GM19463 (cell line): ENCODE measurements around the gene OSBPL10.

Source experiments
- ATAC-seq: cut with Tn5 transposase; IDR thresholded peaks from one replicate; pipeline ENCODE4 v1.9.1; 2021; ENCODE audit warnings: mild to moderate bottlenecking, moderate library complexity; ENCODE audit not compliant: unreplicated experiment

The OSBPL10 gene

GRCh38 chr3:31926543-31926942 lies 54.5 kb downstream of the OSBPL10 start:
- no peak for ATAC-seq

DNA sequence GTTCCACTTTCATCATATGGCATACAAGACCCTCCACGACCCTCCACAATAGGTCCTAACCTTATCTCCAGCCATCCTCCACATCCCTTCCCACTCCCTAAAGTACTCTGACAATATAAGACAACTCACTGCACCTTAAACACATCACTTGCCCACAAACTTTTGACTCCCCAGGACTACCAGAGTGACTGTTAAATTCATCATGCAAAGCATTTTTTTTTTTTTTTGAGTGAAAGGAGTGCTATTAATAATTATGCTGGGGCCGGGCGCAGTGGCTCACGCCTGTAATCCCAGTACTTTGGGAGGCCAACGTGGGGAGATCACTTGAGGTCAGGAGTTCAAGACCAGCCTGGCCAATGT lies 55.8 kb downstream of the OSBPL10 start:
- ATAC-seq, result peak; percentile 52

DNA sequence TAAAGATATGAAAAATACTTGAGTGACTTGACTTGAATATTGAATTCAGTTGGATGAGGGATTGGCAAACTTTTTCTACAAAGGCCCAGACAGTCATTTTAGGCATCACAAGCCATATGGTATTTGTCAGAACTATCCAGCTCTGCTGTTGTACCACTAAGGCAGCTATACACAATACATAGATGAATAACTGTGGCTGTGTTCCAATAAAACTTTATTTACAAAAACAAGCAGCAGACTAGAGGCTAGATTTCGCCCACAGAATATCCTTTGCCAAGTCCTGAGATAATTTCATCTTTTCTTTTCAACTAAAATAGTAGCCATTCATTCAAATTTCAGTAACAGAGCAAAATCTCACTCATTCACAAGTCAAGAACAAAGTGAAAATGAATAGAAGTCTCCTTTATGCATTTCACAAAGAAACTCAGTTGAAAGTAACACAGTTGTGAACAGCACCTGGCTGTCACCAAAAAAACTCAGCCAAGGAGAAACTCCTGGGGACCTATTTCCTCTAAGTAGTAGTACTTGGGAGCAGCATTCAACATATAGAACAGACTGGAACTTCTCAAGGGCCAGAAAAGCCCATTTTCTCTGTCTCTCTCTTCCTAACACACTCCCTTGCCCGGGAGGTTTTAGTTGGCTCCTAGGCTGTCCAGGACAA lies 56.3 kb downstream of the OSBPL10 start:
- peak; percentile 16 for ATAC-seq

DNA sequence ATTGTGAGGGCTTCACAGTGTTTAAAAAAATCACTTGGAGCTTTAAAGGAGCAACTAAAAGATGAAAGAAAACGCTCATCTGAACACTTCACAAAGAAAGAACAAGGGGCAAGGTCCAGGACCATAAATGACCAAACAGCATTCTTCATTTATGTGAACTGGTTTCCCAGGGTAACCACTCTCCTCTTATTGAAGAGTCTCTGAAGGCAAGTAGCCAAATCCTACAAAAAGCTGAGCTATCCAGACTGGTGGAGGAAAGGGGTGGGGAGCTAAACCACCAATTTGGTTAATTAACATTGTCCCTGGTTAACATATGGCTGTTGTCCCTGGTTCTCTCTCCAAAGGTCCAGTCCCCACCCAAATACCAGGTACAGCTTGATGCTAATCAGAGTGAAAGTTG lies 58.1 kb downstream of the OSBPL10 start:
- no peak for ATAC-seq

DNA sequence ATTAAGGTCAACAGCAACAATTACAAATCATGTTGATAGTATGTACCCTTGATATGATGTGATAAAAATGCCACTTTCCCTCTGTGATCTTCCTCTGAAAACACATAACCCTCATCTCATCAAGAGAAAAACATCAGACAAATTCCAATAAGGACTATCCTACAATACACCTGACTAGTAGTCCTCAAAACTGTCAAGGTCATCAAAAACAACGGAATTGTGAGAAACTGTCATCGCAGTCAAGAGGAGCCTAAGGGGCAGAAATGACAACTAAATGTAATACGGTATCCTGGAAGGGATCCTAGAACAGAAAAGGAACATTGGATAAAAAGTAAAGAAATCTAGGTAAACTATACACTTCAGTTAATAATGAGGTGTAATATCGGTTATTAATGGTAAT lies 59.2 kb downstream of the OSBPL10 start:
- no peak for ATAC-seq

DNA sequence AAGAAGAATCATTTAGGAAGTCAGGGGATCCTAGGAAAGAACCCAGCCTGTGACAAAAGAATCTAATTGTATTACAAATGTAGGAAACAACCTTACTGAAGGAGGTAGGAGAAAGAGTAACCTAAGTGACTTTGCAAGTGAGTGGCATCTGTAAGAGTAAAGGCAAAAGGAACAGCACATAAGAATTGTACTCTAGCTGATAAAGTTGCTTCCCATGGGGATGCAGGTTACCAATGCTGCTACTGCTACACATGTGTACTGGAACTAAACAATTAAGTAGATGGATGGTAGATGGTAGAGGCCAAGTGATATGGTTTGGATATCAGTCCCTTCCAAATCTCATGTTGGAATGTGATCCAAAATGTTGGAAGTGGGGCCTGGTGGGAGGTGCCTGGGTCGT lies 60.8 kb downstream of the OSBPL10 start:
- no peak for ATAC-seq

DNA sequence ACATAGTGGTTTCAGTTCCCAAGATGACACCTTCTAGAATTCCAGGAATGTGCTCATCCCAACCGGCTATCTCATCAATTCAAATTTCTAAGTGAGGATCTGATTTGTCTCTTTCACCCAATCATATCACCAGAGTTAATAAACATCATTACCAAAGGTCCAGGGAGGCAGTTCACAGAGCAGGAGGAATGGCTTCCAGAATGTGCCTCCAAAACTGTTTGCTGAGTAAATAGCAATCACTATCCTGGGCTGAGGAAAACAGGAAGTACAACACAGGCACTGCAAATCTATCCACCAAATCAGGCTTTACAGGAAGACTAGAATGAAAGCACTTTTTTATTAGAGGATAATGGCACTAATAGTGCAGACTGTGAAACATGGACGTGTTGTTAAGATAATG lies 61.5 kb downstream of the OSBPL10 start:
- no peak for ATAC-seq

DNA sequence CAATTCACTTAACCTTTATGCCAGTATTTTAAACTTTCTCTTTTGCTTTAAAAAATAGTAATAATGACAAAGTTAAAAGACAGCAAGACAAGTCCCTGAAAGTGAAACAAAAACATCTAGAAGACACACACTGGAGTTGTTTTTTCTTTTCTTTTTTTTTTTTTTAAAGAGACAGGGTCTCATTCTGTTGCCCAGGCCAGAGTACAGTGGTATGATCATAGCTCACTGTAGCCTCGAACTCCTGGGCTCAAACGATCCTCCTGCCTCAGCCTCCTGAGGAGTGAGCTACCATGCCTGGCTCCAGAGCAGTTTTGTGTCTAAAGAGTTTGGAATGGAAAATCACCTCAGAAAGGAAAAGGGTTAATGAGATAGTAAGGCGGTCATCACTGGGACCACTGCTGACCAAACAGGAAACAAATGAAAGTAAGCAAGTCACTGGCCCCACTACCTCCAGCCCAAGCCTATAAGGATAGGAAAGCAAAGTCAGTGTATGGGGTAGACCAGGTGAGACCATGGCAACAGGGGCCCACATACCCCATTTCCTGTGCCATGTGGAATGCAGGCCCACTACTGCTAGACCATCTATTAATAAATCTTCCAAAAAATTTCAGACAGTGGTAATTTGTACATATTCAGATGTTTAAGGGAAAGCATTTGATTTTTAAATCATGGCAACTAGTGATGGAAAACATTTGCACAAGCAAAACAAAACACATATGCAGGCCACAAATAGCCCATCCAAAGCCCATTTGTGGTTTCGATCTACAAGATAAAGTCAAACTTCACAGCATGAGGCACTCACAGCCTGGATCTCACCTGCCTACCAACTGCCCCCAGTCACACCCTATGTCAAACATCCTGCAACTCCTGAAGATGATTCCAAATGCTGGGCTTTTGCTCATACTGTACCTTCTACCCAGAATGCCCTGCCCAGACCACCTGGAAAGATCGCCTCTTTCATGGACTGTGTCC lies 62.6 kb downstream of the OSBPL10 start:
- ATAC-seq, result peak; percentile 72

- peak; percentile 64 for ATAC-seq
These were observed 63.6 kb downstream of the OSBPL10 start for GRCh38 chr3:31917303-31918005.

DNA sequence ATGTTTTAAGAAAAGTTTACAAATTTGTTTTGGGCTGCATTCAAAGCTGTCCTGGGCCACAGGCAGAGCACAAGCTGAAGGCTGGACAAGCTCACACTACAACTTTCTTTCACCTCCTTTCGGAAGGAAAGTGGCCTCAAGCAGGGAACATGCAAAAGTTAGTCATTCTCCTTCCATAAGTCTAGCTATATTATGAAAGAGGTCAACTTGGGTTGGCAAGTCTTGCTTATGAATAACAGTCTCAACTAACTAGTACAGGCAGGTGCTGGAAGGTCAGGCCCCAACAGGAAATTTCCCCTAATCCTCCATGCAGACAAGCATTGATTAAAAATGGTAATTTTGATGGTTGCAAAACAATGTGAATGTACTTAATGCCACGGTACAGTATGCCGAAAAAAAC lies 69.4 kb downstream of the OSBPL10 start:
- ATAC-seq, result no peak

DNA sequence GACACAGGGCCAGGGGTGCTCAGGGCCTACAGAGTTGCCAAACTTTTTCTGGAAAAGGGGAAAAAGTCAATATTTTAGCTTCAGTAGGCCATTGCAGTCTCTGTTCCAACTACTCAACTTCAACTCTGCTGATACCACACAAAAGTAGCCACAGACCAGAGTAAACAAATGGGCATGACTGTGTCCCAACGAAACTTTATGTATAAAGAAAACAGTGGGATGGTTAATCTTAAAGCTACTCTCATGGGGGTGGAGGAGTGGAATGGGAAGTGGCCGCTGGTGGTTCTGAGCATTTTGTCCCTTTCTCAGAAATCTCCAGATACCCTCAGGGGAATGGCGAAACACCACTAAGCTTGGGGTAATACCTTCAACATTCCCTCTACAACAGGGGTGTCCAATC lies 69.9 kb downstream of the OSBPL10 start:
- ATAC-seq, result no peak

DNA sequence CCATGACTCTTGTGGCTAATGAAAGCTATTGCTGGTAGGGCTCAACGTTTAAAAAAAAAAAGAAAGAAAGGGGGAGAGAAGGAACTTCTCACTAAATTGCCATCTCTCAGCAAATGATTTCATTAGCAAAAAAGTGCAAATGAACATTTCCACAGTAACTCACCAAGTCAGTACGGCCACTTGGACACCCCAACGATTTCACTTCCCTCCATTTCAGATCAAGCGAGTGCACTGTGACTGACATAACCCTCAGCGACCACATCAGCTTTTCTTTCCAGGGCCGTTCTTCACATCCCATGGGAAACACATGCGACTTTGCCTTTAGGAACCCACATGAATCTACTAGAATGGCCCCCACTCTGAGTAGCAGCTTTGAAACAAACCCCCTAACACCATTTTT lies 71.6 kb downstream of the OSBPL10 start:
- ATAC-seq, result no peak

- ATAC-seq, result peak; percentile 81
These were observed 72.5 kb downstream of the OSBPL10 start for GRCh38 chr3:31908391-31909097.

GRCh38 chr3:31906182-31906581 lies 74.9 kb downstream of the OSBPL10 start:
- ATAC-seq, result no peak

DNA sequence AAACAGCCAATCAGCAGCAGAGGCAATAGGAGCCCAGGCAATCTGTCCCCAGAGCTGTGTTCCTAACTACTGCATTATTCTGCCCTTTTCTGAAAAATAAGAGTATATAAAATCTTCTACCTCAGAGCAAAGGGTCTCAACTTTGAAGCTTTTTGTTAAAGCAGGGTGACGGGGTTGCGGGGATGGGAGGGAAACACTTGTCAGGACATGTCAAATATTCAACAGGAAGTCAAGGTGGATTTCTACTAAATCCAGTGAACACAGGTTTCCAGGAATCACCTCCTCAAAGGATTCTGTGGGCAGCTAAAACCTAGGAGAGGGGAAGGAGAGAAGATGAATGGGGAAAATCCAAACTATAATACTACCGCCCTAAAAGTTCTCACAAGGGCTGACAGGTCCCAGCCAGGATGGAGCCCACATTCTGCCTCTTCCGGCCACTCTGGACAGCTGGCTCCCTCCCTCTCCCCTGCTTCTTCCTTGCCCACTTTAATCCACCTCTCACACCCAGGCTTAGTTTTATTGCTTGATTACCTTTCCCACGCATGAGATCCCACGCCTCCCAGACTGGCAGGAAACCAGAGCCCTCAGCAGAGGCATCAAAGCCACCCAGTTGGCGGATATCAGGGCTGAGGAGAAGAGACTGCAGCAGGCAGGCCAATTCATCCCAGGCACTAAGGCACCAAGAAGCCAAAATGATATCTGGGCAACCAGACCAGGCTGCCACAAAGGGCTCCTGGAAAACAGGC lies 77.2 kb downstream of the OSBPL10 start:
- ATAC-seq, result no peak

- no peak for ATAC-seq
These were observed 80.5 kb downstream of the OSBPL10 start for GRCh38 chr3:31900583-31900982.

DNA sequence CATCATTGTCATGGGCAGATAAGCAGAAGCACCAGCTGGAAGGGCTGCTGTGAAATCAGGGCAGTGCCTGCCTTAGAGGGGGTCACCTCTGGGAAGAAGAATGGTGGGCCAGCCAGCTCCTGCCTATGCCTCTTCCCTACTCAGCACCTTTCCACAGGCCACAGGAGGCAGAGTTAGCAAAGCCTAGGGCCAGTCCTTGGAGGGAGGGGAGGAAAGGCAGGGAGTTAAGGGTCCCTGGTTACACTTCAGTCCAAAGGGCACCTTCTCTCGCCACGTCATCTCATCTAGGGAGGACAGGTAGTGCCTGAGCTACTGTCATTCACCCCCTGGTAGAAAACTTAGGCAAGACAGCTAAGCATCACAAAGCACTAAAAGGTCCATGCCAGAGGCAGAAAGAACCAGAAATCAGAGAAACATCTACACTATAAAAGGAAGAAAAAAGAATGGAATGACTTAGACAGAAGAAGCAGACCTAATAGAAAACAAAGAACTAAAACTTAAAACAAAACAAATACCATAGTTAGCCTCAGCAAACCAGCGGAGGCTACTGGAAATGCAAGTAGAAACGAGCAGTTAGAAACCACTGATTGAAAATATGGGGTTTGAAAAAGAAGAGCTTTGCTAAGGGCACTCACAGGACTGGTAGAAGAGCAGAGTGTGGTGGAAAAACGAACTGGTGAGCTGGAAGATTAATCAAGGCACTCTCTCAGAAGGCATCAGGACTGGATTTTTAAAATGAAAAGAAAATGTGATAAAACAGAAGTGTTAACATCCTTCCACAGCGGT lies 84.2 kb downstream of the OSBPL10 start:
- no peak for ATAC-seq

GRCh38 chr3:31896026-31896425 lies 85.0 kb downstream of the OSBPL10 start:
- no peak for ATAC-seq

DNA sequence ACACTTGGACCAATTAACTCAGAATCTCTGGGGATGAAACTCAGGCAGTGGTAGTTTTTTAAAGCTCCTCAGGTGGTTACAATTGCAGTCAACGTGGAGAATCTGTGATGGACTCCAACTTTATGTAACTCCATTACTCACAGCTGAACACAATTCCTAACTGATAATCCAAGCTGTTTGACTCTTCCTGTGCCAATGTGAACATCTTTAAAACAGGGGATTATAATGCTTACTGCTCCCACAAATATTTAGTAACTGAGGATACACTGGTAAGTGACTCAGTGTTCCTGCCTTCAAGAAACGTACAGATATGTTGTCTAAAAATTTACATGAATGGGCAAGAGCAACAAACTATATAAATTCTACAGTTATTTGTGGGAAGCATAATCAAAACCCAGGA lies 85.6 kb downstream of the OSBPL10 start:
- no peak for ATAC-seq
